Fibroblast of gingiva (primary cell): ENCODE data around the gene CD8B2.
"Not testable (repeated sequence)": the region's sequence is repeated elsewhere in the genome, so short reads cannot be mapped to it uniquely, and the experiment has no call there.

Experiments
- DNase-seq: peaks from one replicate; pipeline ENCODE4 v3.0.0-alpha.2; 2011; ENCODE audit warnings: low read depth

CD8B2 gene

GRCh38 chr2:106551417-106552130 is 64.4 kb downstream of the CD8B2 start:
- DNase-seq = no peak

- no peak for DNase-seq
Observed at GRCh38 chr2:106552921-106553320, 65.8 kb downstream of the CD8B2 start.

GRCh38 chr2:106553321-106553720 is 66.2 kb downstream of the CD8B2 start:
- DNase-seq = no peak

DNA sequence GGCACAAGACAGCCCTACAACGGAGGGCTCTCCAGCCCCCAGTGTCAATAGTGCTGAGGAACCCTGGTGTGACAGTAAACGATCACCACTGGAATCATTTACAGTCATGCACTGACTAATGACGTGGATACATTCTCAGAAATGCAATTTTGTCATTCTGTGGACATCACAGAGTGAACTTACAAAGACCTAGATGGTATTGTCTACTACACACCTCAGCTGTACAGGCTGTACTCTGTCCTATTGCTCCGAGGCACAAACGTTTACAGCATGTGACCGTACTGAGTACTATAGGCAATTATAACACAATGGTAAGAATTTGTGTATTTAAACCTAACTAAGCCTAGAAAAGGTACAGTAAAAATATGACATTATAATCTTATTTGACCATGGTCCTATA is 67.2 kb downstream of the CD8B2 start:
- DNase-seq = no peak

DNA sequence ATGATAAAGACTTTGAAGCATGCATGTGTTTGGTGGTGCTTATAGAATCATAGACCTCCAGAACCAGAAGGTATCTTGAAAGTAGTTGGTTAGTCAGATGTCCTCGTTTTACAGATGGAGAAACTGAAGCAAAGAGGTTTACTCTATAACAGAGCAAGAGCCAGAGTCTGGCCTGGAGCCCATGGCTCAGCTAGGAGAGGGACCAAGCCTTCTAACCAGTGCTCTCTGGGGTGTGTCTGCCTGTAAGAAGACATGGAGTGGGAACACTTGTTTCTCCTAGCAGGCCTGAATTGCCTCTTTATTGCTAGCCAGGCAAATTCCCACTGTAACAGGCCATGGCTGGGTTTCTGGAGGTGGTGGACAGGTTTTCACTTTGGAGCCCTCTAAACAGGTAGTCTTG is 67.9 kb downstream of the CD8B2 start:
- no peak for DNase-seq

GRCh38 chr2:106559786-106560185 is 72.6 kb downstream of the CD8B2 start:
- not testable (repeated sequence) for DNase-seq

GRCh38 chr2:106560773-106561172 is 73.6 kb downstream of the CD8B2 start:
- no peak for DNase-seq

- DNase-seq = no peak
Observed at GRCh38 chr2:106561356-106561755, 74.2 kb downstream of the CD8B2 start.

DNA sequence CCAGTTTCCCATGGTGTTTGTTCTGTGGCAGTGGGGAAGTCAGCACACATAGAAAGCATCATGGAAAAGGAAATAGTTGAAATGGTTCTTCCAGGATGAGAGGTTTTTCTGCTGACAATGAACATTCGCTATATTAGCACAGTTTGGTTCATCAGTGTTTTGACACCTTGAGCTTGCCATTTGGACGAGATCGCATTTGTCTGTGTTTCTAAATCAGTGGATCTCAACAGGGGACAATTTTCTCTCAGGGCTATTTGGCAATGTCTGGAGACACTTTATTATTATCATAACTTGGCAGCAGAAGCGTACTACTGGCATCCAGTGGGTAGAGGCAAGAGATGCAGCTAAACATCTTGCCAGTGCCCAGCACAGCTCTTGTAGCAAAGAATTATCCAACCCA is 74.6 kb downstream of the CD8B2 start:
- DNase-seq = no peak

- DNase-seq = no peak
Observed at GRCh38 chr2:106562268-106563186, 75.4 kb downstream of the CD8B2 start.

DNA sequence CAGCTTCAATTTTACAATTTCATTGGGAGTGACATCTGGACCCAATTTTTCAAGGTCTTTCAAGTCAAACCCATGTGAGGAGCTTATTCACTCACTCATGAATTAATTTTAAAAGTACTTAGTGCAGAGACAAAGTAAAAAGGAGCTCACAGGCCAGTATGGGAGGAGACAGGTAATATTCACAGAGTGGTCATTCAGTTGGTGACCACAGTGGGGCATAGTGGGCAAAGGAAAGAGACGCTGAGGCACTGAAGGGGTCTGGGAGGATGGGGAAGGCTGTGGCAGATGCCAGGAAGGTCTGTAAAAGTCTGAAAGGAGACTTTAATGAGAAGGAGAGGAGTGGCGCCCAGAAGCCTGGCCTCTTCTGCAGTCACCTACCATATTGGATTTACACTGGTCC is 76.0 kb downstream of the CD8B2 start:
- DNase-seq = no peak

DNA sequence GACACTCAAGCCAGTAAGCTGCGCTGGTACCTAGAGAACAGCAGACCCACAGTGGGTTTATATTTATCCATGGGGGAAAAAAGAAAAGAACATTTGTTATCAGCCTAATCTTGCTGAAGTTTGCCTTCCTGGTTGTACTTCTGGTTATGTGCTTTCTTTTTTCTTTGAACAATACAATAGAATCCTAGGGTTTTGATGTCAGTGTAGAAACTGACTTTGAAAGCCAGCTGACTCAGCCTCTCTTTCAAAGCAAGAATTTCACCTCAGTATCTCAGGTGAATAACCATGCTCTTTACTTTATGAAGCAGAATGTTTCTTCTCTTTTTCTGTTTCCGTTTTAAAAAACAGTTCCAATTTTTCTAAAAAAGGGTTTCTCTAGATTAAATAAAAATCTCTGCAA is 78.4 kb downstream of the CD8B2 start:
- DNase-seq = no peak

DNA sequence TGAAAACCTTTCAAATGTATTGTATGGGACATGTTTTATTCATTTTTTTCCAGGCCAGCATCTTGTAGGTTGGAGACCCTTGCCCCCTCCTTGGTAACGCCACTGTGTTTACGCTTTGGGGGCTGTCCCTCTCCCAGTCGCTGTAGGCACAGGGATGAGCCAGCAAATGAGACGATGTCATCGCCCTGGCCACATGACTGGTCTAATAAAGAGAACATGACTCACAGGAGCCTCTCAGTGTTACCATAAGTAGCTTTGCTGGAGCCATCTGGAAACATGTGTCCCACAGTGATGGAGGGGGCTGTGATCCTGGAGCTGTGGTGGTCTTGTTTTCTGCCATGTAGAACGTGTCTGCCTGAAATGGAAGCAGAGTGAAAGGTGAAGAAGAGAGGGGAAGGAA is 78.9 kb downstream of the CD8B2 start:
- no peak for DNase-seq

DNA sequence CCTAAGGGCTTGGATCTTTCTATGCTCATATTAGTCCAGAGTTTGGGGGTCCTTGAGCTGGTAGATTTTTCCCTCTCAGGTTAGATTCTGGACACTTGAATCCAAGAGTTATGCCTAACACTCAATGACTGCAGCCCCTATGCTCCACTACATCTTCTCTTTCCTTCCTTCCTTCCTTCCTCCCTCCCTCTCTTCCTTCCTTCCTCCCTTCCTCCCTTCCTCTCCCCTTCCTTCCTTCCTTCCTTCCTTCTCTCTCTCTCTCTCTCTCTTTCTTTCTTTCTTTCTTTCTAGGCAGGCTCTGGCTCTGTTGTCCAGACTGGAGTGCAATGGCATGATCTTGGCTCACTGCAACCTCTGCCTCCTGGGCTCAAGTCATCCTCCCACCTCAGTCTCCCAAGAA is 79.3 kb downstream of the CD8B2 start:
- not testable (repeated sequence) for DNase-seq

- DNase-seq = no peak
Observed at GRCh38 chr2:106570316-106570715, 83.2 kb downstream of the CD8B2 start.
